ENCODE measurements around the gene ALPK1.
"Not testable (repeated sequence)": the region's sequence is repeated elsewhere in the genome, so short reads cannot be mapped to it uniquely, and the experiment has no call there.

ALPK1 gene

DNA sequence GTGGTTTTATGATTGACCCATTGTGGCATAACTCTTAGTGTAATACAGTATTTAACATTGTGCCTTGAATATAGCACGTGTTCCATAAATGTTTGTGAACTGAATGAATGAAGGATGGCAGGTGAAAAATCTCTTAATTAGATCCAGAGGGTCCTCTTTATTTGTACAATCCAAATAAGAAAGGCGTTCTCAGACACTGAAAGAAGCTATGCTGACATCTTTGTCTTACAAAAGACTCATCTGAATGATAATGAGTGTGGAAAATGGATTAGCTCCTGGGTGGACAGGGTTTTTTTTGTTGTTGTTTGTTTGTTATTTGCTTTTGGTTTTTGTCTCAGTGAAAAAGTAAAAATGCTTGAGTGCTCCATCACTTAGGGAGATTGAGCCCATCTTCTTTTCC, 156.2 kb downstream of the ALPK1 start:
- no peak for DNase-seq (ENCODE audit: low read depth)

- no peak for DNase-seq (ENCODE audit: low read depth)
Measured at GRCh38 chr4:112472318-112472717, 175.1 kb downstream of the ALPK1 start.

DNA sequence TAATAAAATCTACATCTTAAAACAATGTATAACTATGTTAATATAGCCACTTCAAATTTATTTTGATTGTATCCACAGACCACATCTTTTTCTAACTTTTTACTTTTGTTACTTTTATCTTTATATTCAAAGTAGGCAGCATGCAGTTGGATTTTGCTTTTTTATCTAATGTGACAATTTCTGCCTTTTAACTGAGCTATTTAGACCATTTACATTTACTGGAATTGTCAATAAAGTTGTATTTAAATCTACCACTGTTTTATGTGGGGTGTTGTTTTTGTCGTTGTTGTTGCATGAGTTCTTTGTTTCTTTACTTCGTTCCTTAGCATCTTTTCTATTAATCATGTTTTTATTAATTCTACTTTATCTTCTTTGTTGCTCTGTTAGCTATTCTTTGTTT, 176.8 kb downstream of the ALPK1 start:
- no peak for DNase-seq (ENCODE audit: low read depth)

- no peak for DNase-seq (ENCODE audit: low read depth)
Measured at GRCh38 chr4:112485930-112486329, 188.8 kb downstream of the ALPK1 start.

GRCh38 chr4:112490808-112491207, 193.6 kb downstream of the ALPK1 start:
- DNase-seq (ENCODE audit: low read depth), result not testable (repeated sequence)

All from stimulated activated CD8-positive, alpha-beta memory T cell treated with anti-CD3 and anti-CD28 coated beads, Interleukin-15, amount 100 ng/mL, for 24 hours (primary cell).